ENCODE data around the gene SMOC2. TPM values are rescaled to one million over a fixed set of nuclear protein-coding genes. Genes with fewer than 3 reads are reported as not detected.

The SMOC2 gene
- total RNA-seq, 4 donors from 2014 or later: 5.8 to 14.5 (median 9.0) TPM

DNA sequence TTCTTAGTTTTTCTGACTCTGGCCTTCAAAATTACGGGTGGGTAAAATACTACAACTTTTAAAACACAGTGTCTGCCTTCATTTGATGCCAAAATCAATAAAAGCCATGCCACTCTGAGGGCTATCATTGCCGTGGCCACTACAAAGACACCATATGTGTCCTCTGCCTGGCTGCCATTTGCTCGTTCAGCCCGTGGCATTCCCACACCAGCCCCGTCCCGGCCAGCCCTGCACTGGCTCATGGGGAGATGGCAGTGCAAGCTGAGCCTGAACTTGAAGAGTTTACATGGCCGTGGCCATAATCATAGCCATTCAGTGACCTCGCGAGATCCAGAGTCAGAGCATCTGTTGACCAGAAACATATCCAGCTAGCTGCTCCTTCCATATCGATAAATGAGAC is 79.2 kb downstream of the SMOC2 start:
- no peaks in the 10 kb centered on the region for H3K4me1 ChIP-seq
- intact Hi-C loops (cut with DNase I; ENCODE audit: low total_unique reads): no loop called here
- TF ChIP-seq EP300 (IDR thresholded peaks at IDR 0.05; ENCODE audit: low read depth) (no peak), POLR2A (IDR thresholded peaks at IDR 0.05) (no peak), POLR2AphosphoS5 (IDR thresholded peaks at IDR 0.05) (no peak)
- TF ChIP-seq, protein P1, sequence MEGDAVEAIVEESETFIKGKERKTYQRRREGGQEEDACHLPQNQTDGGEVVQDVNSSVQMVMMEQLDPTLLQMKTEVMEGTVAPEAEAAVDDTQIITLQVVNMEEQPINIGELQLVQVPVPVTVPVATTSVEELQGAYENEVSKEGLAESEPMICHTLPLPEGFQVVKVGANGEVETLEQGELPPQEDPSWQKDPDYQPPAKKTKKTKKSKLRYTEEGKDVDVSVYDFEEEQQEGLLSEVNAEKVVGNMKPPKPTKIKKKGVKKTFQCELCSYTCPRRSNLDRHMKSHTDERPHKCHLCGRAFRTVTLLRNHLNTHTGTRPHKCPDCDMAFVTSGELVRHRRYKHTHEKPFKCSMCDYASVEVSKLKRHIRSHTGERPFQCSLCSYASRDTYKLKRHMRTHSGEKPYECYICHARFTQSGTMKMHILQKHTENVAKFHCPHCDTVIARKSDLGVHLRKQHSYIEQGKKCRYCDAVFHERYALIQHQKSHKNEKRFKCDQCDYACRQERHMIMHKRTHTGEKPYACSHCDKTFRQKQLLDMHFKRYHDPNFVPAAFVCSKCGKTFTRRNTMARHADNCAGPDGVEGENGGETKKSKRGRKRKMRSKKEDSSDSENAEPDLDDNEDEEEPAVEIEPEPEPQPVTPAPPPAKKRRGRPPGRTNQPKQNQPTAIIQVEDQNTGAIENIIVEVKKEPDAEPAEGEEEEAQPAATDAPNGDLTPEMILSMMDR (IDR thresholded peaks at IDR 0.05): no peak
- no peaks in the 10 kb centered on the region for H3K27me3 ChIP-seq
- 84% methylated on average over 10 of the region's 10 CpGs; no CpG with 5 or more reads in 1 of the 2 donors for WGBS, 2 donors (ENCODE audit: low coverage in 1 of 2)
- no peaks in the 10 kb centered on the region for H3K36me3 ChIP-seq
- in situ Hi-C loops (cut with MboI; ENCODE audit: low pct_ligation_motif_present in 1 of 4, low pct_unique_long_range_greater_than_20kb in 1 of 4, low sequenced_read_pairs in 3 of 4): no loop called here
- no peak overlapping the region for H3K4me3 ChIP-seq
- H3K27ac ChIP-seq: no peak overlapping the region
- H3K9me3 ChIP-seq: no peaks in the 10 kb centered on the region
- DNase-seq: no peak

DNA sequence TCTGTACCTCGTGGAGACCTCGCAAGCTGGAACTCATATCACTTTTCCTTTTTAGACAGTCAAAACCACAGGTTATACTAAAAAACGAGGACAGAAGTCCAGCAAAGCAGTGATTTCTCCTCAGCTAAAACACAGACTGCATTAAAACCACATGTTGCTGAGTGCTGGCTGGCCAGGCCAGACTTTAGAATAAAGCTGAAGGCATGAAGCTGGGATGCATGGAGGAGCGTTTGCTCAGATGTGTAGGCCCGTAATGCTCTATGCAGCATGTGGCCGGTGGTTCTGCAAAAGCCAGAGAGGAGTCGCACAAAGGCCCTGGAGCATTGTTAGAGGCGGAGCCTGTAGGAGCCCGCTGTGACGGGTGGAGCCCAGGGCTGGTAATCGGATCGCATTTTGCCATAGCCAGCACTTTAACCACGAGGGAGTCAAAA is 83.6 kb downstream of the SMOC2 start:
- TF ChIP-seq EP300 (IDR thresholded peaks at IDR 0.05; ENCODE audit: low read depth): no peak
- TF ChIP-seq POLR2A (IDR thresholded peaks at IDR 0.05): no peak
- TF ChIP-seq, protein P1 (IDR thresholded peaks at IDR 0.05): no peak
- TF ChIP-seq POLR2AphosphoS5 (IDR thresholded peaks at IDR 0.05): no peak
- WGBS, 2 donors (ENCODE audit: low coverage in 1 of 2): 49 to 65% methylated on average over 4 to 13 of the region's 13 CpGs
- peaks cover 0 to 10% (median 8%) of the 10 kb centered on the region in 4 donors for H3K4me1 ChIP-seq
- H3K9me3 ChIP-seq: no peaks in the 10 kb centered on the region
- no peaks in the 10 kb centered on the region for H3K36me3 ChIP-seq
- in situ Hi-C loops (cut with MboI; ENCODE audit: low pct_ligation_motif_present in 1 of 4, low pct_unique_long_range_greater_than_20kb in 1 of 4, low sequenced_read_pairs in 3 of 4): no loop called here
- no peak for DNase-seq
- no peaks in the 10 kb centered on the region for H3K27me3 ChIP-seq
- no peak overlapping the region for H3K27ac ChIP-seq
- intact Hi-C loops (cut with DNase I; ENCODE audit: low total_unique reads): no loop called here
- no peak overlapping the region for H3K4me3 ChIP-seq

DNA sequence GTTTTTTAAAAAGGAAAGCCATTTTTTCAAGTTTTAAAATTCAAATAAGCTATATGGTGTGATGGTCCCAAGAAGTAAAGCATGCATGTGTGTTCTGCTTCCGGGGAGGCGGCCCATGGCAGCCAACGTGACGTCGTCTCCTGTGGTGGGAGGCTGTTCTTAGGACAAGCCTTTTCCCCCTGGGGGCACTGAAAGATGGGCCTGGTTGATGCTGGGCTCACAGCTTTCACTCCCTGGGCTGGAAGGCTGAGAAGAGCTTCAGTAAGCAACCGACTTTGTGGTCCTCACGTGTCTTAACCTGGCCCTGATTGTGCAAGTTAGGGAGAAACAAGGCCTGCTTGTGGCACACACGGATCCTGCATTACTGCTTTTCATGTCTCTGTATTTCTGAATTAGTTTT is 84.1 kb downstream of the SMOC2 start:
- in situ Hi-C loops (cut with MboI; ENCODE audit: low pct_ligation_motif_present in 1 of 4, low pct_unique_long_range_greater_than_20kb in 1 of 4, low sequenced_read_pairs in 3 of 4): no loop called here
- H3K27me3 ChIP-seq: no peaks in the 10 kb centered on the region
- H3K4me3 ChIP-seq: no peak overlapping the region
- H3K27ac ChIP-seq: no peak overlapping the region
- intact Hi-C loops (cut with DNase I; ENCODE audit: low total_unique reads): no loop called here
- TF ChIP-seq POLR2AphosphoS5 (IDR thresholded peaks at IDR 0.05): no peak
- TF ChIP-seq, protein P1 (IDR thresholded peaks at IDR 0.05): no peak
- no peak for TF ChIP-seq EP300 (IDR thresholded peaks at IDR 0.05; ENCODE audit: low read depth)
- no peak for TF ChIP-seq POLR2A (IDR thresholded peaks at IDR 0.05)
- H3K9me3 ChIP-seq: no peaks in the 10 kb centered on the region
- 84 to 91% methylated on average over 7 to 8 of the region's 8 CpGs for WGBS, 2 donors (ENCODE audit: low coverage in 1 of 2)
- DNase-seq: no peak
- no peaks in the 10 kb centered on the region for H3K36me3 ChIP-seq
- peaks cover 0 to 10% (median 8%) of the 10 kb centered on the region in 4 donors for H3K4me1 ChIP-seq

DNA sequence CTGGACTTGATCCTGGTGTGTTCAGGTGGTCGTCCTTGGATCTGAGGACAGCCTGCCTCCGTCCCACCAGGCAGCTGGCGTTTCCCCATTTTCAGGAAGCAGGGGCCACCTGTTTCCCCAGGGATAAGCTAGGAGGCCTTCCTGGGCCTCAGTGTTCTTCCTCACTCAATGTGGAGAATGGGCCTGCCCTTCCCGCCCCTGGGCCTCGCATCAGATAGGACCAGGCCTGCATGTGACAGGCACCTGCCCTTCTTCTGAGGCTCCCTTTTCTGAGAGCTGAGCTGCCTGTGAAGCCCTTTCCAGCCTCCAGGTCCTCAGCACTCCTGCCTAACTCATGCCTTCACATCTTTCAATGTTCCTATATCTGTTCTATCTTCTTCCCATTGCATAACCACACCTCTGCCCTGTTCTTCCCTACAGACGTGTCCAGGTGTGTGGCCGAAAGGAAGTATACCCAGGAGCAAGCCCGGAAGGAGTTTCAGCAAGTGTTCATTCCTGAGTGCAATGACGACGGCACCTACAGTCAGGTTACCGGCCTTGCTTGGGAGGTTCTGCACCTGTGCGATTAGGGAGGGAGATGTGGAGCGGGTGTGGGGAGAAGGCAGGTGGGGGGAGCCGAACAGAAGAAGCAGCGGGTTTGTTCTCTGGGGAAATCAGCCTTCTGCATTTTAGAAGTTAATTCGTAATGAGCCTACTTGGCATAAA is 85.1 kb downstream of the SMOC2 start:
- no peaks in the 10 kb centered on the region for H3K27me3 ChIP-seq
- DNase-seq: no peak
- intact Hi-C loops (cut with DNase I; ENCODE audit: low total_unique reads): no loop called here
- TF ChIP-seq POLR2A (IDR thresholded peaks at IDR 0.05): no peak
- TF ChIP-seq, protein P1 (IDR thresholded peaks at IDR 0.05): no peak
- no peak for TF ChIP-seq POLR2AphosphoS5 (IDR thresholded peaks at IDR 0.05)
- TF ChIP-seq EP300 (IDR thresholded peaks at IDR 0.05; ENCODE audit: low read depth): no peak
- H3K9me3 ChIP-seq: no peaks in the 10 kb centered on the region
- peak overlapping the region in 2 of 4 donors; percentile 1 to 27 for H3K27ac ChIP-seq
- in situ Hi-C loops (cut with MboI; ENCODE audit: low pct_ligation_motif_present in 1 of 4, low pct_unique_long_range_greater_than_20kb in 1 of 4, low sequenced_read_pairs in 3 of 4): no loop called here
- no peak overlapping the region for H3K4me3 ChIP-seq
- H3K4me1 ChIP-seq: peaks cover 0 to 10% (median 8%) of the 10 kb centered on the region in 4 donors
- WGBS, 2 donors (ENCODE audit: low coverage in 1 of 2): 53 to 68% methylated on average over 4 to 16 of the region's 16 CpGs
- no peaks in the 10 kb centered on the region for H3K36me3 ChIP-seq
